Skeletal muscle cell (primary cell): Measurements from ENCODE around the gene AWAT2.

Source experiments
- DNase-seq: peaks from one replicate; pipeline ENCODE4 v3.0.0-alpha.2; 2010; ENCODE audit warnings: low read depth
- H3K4me3 ChIP-seq: 2 replicates; pipeline ENCODE4 v1.5.1; 2011; ENCODE audit warnings: low read depth, mild to moderate bottlenecking, control low read depth, low read length, moderate library complexity

Gene AWAT2

GRCh38 chrX:70043685-70044084, 6.1 kb downstream of the AWAT2 start:
- no peak for DNase-seq
- no peak overlapping the region for H3K4me3 ChIP-seq

GRCh38 chrX:70042399-70043371, 7.1 kb downstream of the AWAT2 start:
- no peak for DNase-seq

GRCh38 chrX:70041993-70042392, 7.7 kb downstream of the AWAT2 start:
- H3K4me3 ChIP-seq: no peak overlapping the region
- no peak for DNase-seq

More at GRCh38 chrX:70042399-70043371, 7.1 kb downstream of the AWAT2 start:
- no peak overlapping the region for H3K4me3 ChIP-seq

- no peak overlapping the region for H3K4me3 ChIP-seq
- DNase-seq: no peak
Measured at GRCh38 chrX:70039758-70040157, 10.0 kb downstream of the AWAT2 start.

GRCh38 chrX:70038951-70039350, 10.8 kb downstream of the AWAT2 start:
- DNase-seq: no peak
- no peak overlapping the region for H3K4me3 ChIP-seq

- no peak for DNase-seq
- H3K4me3 ChIP-seq: no peak overlapping the region
Measured at GRCh38 chrX:70038515-70038914, 11.2 kb downstream of the AWAT2 start.

- DNase-seq: no peak
- H3K4me3 ChIP-seq: no peak overlapping the region
Measured at GRCh38 chrX:70034646-70035045, 15.1 kb downstream of the AWAT2 start.

- no peak for DNase-seq
- no peak overlapping the region for H3K4me3 ChIP-seq
Measured at GRCh38 chrX:70033348-70034051, 16.2 kb downstream of the AWAT2 start.

- DNase-seq: no peak
- H3K4me3 ChIP-seq: no peak overlapping the region
Measured at GRCh38 chrX:70032792-70033191, 16.9 kb downstream of the AWAT2 start.

GRCh38 chrX:70030301-70030767, 19.4 kb downstream of the AWAT2 start:
- no peak for DNase-seq
- no peak overlapping the region for H3K4me3 ChIP-seq

GRCh38 chrX:70029863-70030262, 19.9 kb downstream of the AWAT2 start:
- H3K4me3 ChIP-seq: no peak overlapping the region
- DNase-seq: no peak

- H3K4me3 ChIP-seq: no peak overlapping the region
- DNase-seq: no peak
Measured at GRCh38 chrX:70026851-70027200, 22.9 kb downstream of the AWAT2 start.

GRCh38 chrX:70026112-70026850, 23.5 kb downstream of the AWAT2 start:
- H3K4me3 ChIP-seq: no peak overlapping the region
- no peak for DNase-seq

GRCh38 chrX:70025464-70025863, 24.3 kb downstream of the AWAT2 start:
- DNase-seq: no peak

GRCh38 chrX:70022616-70023015, 27.1 kb downstream of the AWAT2 start:
- DNase-seq: no peak
- H3K4me3 ChIP-seq: no peak overlapping the region

More at GRCh38 chrX:70025464-70025863, 24.3 kb downstream of the AWAT2 start:
- H3K4me3 ChIP-seq: no peak overlapping the region

- H3K4me3 ChIP-seq: no peak overlapping the region
- DNase-seq: no peak
Measured at GRCh38 chrX:70016513-70016912, 33.2 kb downstream of the AWAT2 start.

GRCh38 chrX:70013466-70014381, 36.0 kb downstream of the AWAT2 start:
- no peak overlapping the region for H3K4me3 ChIP-seq
- no peak for DNase-seq

- no peak overlapping the region for H3K4me3 ChIP-seq
- DNase-seq: no peak
Measured at GRCh38 chrX:70012756-70013155, 37.0 kb downstream of the AWAT2 start.

- DNase-seq: no peak
- no peak overlapping the region for H3K4me3 ChIP-seq
Measured at GRCh38 chrX:70009970-70010369, 39.8 kb downstream of the AWAT2 start.
